Left ventricle myocardium inferior (tissue), 1 donor: ENCODE measurements around the gene CTNNA2. TPM values are rescaled to one million over a fixed set of nuclear protein-coding genes. Genes with fewer than 3 reads are reported as not detected.

ENCODE experiments used
- DNase-seq: peaks from one replicate; pipeline ENCODE4 v3.0.0-alpha.2; 2020
- H3K27ac ChIP-seq: fragments of 200-600 bp; replicated peaks from 2 replicates; pipeline ENCODE4 v1.8.0; 2021
- H3K27me3 ChIP-seq: fragments of 200-600 bp; 2 replicates; pipeline ENCODE4 v1.8.0; 2021; ENCODE audit warnings: low read depth
- H3K36me3 ChIP-seq: fragments of 200-600 bp; 2 replicates; pipeline ENCODE4 v1.8.0; 2021
- H3K4me1 ChIP-seq: fragments of 200-600 bp; 2 replicates; pipeline ENCODE4 v1.8.0; 2021
- H3K4me3 ChIP-seq: fragments of 200-600 bp; 2 replicates; pipeline ENCODE4 v1.8.0; 2021; ENCODE audit warnings: mild to moderate bottlenecking, moderate library complexity
- H3K9me3 ChIP-seq: fragments of 200-600 bp; replicated peaks from 2 replicates; pipeline ENCODE4 v1.8.0; 2021
- intact Hi-C: fragments of 100-400 bp; cut with micrococcal nuclease; formaldehyde crosslinking; loops from one replicate; pipeline ENCODE4 v1.11.0; 2022
- total RNA-seq: library from RNA; stranded (reverse); fragmentation: NEBNext Ultra II Directional; extraction: Animal tissue kit (Norgen Biotek cat#: 25700); gene quantifications from one replicate; pipeline ENCODE4 v1.2.1, GENCODE V29; 2021
- TF ChIP-seq, protein P1 (sequence below): fragments of 200-600 bp; IDR thresholded peaks from 2 replicates; pipeline ENCODE4 v1.8.0; 2021; ENCODE audit warnings: antibody characterized with exemption, mild to moderate bottlenecking, borderline replicate concordance
- donor health status: DM: no; HTN: yes; CAD: no; lungs with severe emphysema.

The CTNNA2 gene
- total RNA-seq, 1 donor from 2014 or later: not detected

DNA sequence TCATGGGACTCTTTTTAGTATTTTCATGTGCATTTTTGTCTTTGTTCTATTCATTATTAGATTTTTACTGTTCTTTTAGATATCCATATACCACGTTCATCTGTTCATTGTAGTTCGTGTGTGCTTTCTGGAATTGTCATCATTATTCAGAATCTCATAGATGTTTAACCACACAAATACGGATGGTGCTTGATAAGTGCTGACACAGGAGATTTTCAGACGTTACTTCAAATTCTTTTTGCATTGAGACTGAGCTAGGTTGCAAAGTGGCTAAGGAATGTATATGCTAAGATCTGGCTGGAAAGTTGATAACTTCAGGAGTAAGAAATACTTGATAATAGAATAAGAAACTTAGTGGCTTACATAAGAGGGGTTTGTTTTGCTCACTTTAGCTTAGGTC is 153.6 kb downstream of the CTNNA2 start:
- Histone ChIP-seq H3K27me3 (no peaks in the 10 kb centered on the region), H3K4me1 (no peaks in the 10 kb centered on the region), H3K36me3 (no peaks in the 10 kb centered on the region), H3K9me3 (no peaks in the 10 kb centered on the region), H3K4me3 (no peak overlapping the region), H3K27ac (no peak overlapping the region)
- intact Hi-C loops: no loop called here
- DNase-seq: no peak
- TF ChIP-seq, protein P1, sequence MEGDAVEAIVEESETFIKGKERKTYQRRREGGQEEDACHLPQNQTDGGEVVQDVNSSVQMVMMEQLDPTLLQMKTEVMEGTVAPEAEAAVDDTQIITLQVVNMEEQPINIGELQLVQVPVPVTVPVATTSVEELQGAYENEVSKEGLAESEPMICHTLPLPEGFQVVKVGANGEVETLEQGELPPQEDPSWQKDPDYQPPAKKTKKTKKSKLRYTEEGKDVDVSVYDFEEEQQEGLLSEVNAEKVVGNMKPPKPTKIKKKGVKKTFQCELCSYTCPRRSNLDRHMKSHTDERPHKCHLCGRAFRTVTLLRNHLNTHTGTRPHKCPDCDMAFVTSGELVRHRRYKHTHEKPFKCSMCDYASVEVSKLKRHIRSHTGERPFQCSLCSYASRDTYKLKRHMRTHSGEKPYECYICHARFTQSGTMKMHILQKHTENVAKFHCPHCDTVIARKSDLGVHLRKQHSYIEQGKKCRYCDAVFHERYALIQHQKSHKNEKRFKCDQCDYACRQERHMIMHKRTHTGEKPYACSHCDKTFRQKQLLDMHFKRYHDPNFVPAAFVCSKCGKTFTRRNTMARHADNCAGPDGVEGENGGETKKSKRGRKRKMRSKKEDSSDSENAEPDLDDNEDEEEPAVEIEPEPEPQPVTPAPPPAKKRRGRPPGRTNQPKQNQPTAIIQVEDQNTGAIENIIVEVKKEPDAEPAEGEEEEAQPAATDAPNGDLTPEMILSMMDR: no peak

DNA sequence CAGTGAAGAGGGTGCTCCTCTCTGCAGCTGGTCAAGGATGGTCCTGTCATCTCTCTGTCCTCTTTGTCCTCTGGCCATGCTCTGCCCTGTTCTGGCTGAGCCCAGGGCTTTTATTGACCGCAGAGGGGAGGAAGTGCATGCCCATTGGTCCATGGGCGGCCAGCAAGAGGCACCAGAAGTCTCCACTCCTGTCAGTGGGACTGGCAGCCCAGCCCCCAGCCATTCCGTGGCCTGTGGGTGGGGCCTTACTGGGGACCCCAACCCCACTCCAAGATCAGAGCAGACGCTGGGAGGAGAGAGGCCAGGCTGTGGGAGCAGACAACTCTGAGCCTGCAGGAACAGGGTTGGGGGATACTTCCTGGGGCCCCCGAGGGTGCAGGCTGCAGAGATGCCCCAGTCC is 156.9 kb downstream of the CTNNA2 start:
- no peak for DNase-seq
- Histone ChIP-seq H3K9me3 (no peaks in the 10 kb centered on the region), H3K36me3 (no peaks in the 10 kb centered on the region), H3K4me3 (no peak overlapping the region), H3K27ac (no peak overlapping the region), H3K4me1 (no peaks in the 10 kb centered on the region), H3K27me3 (no peaks in the 10 kb centered on the region)
- TF ChIP-seq, protein P1: no peak
- intact Hi-C loops: no loop called here

GRCh38 chr2:79670198-79670597 is 157.3 kb downstream of the CTNNA2 start:
- H3K36me3 ChIP-seq: no peaks in the 10 kb centered on the region
- no peak overlapping the region for H3K27ac ChIP-seq
- H3K4me1 ChIP-seq: no peaks in the 10 kb centered on the region
- TF ChIP-seq, protein P1: no peak
- no peak for DNase-seq
- intact Hi-C loops: no loop called here
- H3K27me3 ChIP-seq: no peaks in the 10 kb centered on the region
- no peaks in the 10 kb centered on the region for H3K9me3 ChIP-seq
- no peak overlapping the region for H3K4me3 ChIP-seq

- H3K27ac ChIP-seq: no peak overlapping the region
- TF ChIP-seq, protein P1: no peak
- intact Hi-C loops: no loop called here
These were observed 174.0 kb downstream of the CTNNA2 start for GRCh38 chr2:79686884-79687283.

DNA sequence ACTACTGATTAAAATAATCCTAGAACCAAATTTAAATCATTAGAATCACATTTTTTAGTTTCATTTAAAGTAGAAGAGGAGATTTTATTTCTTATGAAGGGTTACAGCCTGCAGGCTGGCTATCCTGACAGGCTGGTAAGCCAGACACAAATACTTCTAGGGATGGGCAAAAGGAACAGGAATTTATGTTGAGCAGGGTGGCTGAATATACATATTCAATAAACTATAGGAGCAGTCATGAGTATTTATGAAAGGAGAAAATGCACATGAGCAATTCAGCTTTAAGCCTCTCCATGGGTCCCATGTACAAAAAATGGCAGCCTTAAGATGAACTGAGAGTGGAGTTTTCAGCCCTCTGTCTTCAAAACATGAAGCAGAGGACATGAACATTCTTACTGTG is 182.4 kb downstream of the CTNNA2 start:
- H3K4me3 ChIP-seq: no peak overlapping the region
- DNase-seq: no peak
- TF ChIP-seq, protein P1: no peak
- H3K4me1 ChIP-seq: no peaks in the 10 kb centered on the region
- intact Hi-C loops: no loop called here
- H3K27ac ChIP-seq: no peak overlapping the region
- no peaks in the 10 kb centered on the region for H3K36me3 ChIP-seq
- H3K27me3 ChIP-seq: no peaks in the 10 kb centered on the region
- H3K9me3 ChIP-seq: peaks cover 24% of the 10 kb centered on the region

More at GRCh38 chr2:79686884-79687283, 174.0 kb downstream of the CTNNA2 start:
- Histone ChIP-seq H3K4me3 (no peak overlapping the region), H3K36me3 (no peaks in the 10 kb centered on the region), H3K27me3 (no peaks in the 10 kb centered on the region), H3K4me1 (no peaks in the 10 kb centered on the region), H3K9me3 (peaks cover 24% of the 10 kb centered on the region)
- no peak for DNase-seq

- intact Hi-C loops: no loop called here
- Histone ChIP-seq H3K4me3 (no peak overlapping the region), H3K4me1 (no peaks in the 10 kb centered on the region), H3K27me3 (no peaks in the 10 kb centered on the region), H3K36me3 (no peaks in the 10 kb centered on the region), H3K27ac (no peak overlapping the region), H3K9me3 (peaks cover 6% of the 10 kb centered on the region)
- TF ChIP-seq, protein P1: no peak
- DNase-seq: no peak
These were observed 184.3 kb downstream of the CTNNA2 start for GRCh38 chr2:79697200-79697599.
